HG03064 (cell line): ENCODE measurements around the gene QSER1.
A peak's percentile ranks its signal among the peaks of the same experiment; 100 is the strongest.

Experiments
- ATAC-seq: cut with Tn5 transposase; IDR thresholded peaks from one replicate; pipeline ENCODE4 v1.9.1; 2021; ENCODE audit warnings: low read depth; ENCODE audit not compliant: unreplicated experiment

QSER1 gene

DNA sequence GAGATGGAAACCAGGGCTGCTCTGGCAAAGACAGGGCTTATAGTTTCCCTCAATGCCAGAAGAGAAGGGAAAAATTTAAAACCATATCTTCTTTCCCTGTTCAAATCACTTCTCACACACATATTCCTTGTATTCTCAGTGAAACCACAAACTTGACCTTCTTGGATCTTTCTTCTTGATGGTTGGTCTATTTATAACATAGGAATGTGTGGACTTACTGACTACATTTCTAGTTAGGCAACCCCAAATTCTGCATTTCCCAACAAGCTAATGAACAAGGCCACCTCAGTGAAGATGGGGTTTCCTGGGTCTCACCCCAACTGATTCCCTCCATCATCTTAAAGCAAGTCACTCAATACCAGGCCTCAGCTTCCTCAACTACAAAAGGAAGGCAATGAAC lies 3.8 kb upstream of the QSER1 start:
- no peak for ATAC-seq

DNA sequence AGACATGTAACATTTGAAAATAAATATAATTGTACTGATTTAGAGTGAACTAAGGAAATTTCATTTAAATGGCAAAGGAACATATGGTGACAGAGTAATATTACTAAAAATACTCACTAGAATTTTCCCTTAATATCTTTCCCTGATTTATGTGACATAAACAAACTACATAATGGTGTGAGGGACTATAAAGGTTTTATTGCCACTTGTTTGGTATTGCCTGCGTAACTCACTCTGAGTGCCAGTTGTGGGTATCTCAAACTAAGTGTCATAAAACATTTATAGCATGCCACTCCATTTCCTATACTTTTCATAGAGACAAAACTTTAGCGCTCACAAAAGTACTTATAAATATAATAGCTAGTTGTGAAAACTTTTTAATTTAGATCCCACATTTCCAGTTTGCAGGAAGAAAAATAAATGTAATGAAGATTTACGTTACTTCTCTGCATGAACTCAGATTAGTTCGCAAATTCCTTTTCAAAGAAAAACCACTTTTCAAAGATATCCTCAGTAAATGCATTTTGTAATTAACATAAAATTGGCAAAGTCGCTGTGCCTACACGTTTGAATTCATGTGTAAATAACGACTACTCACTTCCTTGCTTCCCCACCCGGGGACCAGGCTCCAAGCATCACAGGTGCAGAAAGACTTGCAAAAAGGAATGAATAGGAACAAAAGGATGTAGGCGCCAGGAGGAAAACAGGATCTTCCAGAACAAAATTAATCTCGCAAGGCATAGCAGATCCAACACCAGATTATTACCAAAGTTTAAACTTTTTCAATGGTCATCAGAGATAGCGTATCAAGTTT lies 1.6 kb upstream of the QSER1 start:
- ATAC-seq: no peak

DNA sequence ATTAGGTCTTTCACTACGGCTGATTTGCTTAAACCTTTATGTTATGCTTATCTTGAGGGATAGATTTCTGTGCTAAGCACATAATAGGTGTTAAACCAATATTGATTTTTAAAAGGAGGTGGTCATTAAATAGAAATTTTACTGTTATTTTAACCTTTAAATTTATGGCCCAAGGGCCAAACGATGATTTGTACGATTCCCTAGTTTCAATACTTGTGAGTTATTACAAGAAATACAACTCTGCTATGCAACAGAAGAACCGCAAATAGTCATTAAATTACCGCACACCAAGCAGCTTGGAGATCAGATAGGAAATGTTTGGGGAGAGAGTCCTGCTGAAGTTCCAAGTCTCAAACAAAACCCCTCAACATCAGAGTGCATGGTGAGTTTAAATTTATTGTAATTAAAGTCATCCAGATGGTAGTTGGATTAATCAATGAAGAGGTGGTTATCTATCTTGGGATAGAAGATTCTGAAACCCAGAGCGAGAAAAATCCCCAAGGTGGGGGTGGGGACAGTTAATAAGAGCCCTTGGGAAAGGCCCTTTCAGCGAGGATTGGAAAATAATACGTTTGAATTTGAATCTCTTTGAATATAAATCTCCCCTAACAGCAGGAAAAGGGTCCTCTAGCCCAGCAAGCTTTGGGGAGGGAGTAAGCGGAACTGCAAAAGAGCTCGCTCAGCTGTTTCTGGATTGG lies 805 bp upstream of the QSER1 start:
- ATAC-seq: peak; percentile 1

DNA sequence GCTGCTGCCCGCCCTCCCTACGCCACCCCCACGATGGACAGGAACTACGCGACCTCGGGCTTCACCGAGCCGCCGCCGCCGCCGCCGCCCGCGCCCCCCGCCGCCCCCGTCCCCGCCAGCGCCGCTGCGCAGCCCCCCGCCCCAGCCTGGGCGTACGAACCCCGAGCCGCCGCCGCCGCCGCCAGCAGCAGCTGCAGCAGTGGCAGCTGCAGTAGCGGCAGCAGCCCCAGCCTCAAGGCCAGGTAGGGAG lies 407 bp downstream of the QSER1 start:
- no peak for ATAC-seq

DNA sequence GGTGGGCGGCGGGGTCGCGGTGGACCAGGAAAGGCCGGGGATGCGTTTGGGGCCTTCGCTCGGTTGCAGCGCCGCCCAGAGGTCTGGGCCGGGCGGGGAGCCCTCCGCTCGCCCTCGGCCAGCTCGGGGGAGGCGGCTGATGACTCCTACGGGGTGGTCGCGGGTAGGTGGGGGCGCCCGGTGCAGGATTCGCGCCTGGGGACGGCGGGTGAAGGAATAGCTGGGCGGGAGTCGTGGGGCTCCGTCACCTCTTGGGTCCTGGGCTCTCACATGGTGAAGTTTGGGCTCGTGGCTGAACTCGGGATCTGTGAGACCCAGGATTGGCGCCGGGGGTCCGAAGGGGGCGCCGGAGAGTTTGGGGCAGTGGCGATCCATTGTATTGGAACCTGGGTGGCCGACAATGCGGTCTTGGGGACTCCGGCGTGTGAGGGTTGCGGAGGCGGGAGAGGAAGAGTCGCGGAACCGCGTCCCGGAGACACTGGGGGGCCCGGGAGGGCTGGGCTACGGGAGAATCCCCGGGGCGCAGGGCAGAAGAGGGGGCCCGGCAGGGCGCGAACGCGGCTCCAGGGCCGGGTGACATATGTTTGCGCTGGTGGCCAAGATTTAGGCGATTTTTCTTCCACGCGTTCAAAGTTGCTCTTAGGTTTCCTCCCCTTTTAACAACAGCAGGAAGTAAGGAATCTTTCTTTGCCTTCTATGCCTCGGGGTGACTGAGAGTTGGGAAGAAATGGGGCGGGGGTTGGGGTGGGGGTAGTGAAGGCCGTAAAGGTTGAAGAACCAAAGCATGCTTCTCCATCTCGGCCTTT lies 935 bp downstream of the QSER1 start:
- peak; percentile 37 for ATAC-seq

DNA sequence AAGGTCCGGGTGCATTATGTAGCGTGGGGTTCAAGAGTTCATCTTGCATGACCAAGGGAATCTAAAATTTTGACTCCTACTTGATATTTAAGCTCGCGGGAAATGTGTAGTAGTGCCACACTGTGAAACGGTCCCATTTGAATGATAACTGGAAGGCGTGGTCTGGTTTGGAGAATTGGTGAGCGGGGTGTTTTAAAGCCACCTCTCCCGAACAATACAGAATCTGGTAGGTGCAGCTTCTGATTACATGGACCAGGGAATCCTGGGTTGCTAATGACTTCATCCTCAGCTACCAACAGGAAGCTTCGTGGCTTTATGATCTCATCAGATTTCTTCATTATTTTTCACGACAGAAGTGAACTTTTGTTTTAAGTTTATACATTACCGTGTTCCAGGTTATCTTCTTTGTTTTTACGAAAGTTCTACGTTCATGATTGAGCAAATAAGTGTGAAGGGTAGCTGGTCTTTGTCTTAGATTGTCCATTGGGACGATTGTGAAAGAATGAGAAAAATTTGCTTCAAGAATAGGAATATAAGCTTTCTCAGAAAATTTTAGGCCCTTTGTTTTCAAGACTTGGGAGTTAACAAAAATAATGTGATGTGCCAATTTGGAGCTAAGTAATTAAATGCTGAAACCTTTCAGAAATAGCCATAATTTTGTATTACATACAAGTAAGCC lies 1.7 kb downstream of the QSER1 start:
- ATAC-seq: no peak

DNA sequence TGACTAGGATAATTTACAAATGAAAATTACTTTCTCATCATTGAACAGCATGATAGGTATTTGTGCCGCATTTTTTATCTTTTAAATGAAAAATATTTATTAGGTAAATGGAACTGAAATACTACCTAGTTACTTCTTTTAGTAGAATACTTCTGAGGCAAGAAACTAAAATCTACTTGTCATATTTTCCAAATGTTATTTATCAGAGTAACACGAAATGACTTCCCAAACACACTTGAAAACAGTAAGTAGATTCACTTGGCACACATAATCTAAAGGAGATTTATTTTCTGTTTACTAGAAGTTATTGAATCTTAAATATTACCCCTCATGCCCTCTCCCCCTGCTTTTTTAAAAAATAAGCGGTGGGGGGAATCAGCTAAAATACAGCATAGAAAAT lies 2.3 kb downstream of the QSER1 start:
- ATAC-seq: no peak

DNA sequence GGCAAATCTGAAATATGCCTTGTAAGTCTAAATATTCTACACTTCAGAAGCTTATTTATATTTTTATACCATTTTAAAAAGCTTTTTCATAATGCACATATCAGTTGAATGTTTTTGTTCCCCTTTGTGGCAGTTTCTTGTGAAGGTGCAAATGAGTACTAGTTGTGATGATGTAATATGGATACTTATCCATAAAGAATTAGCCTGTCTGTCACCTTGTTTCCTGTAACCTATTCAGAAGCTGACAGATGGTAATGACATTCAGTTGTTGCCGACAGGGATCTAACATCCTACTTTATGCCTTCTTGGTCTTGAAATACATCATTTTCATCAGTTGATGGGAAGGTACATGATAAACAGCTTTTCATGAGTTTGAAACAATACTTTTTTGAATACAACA lies 2.9 kb downstream of the QSER1 start:
- ATAC-seq: no peak

DNA sequence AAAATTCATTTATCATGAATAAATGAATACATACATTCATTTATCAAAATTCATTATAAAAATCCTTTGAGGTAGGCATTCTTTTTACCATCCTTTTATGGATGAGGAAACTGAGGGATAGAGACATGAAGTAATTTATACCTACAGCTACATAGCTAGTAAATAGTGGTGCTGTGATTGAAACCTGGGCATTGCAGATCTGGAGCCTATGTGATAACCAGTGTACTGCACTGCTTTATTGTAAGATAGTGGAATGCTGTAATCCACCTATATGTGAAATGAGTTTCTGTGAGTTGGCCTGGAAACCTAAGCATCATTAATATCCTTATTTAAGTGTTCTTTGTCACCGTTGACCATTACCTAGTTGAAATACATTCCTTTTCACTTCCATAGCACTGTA lies 4.5 kb downstream of the QSER1 start:
- no peak for ATAC-seq

DNA sequence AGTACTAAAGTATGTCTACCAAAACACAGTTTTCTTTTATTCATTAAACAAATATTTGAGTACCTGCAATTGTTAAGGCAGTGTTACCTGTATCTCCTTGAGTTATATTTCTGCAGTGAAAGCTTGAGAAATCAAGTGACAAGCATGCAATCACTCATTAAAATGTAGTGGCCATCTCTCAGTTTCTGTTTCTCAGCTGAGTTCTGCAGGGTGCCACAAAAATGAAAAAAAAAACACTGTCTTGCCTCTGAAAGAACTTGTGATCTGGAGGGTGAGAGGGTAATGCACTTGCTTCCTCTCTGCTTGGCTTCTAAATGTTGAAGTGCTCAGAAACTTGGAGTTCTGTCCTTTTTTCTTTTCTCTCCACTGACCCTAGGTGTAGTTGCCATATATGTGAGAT lies 6.8 kb downstream of the QSER1 start:
- peak; percentile 71 for ATAC-seq

DNA sequence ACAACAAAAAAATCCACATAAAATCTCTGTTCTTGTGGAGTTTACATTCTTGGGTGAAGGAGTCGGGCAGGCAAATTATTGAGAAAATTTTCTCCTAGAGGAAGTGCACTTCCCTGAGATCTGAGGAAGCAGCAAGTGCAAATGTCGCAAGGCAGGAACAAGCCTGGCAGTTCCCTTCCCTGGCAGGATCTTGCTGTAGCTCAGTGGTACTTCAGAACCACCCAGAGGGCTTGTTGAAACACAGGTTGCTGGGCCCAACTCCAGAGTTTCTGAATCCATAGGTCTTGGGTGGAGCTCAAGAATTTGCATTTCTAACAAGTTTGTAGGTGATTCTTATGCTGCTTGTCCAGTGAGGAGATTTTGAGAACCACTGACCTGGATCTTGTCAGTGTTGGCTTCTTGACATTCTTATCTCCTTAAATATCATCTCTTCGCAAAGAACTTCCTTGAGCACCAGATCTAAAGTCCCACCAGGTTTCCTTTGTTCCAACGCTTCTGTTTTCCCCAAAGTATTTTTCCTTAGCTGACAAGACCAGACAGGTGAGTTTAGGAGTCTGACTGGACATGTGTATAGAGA lies 9.6 kb downstream of the QSER1 start:
- ATAC-seq: no peak

DNA sequence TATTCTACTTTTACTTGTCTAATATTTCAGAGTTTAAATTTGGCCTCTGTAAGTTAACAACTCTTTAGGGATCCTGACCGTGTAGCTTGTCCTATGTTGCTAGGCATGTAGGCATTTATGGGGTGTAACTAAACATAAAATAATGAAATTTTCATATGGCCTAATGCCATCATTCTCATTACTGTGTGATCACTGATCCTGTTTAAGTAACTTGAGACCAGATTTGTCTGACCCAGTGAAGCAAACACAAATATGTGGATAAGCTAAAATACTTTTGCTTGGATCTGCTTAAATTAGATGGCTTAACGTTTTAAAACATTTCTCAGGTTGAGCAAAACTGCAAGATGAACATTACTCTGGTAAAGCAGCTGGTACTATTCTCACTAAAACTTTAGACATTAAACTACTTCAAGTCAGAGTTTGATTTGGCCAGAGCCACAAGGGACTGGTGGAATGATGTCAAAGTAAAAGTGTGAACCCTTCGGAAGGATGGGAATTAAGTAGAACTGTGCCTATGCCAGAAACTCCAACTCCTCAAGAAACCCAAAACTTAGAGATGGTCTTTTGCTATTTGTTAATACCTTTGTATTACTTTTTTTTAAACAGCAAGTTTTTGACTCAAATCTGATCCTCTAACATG lies 12.5 kb downstream of the QSER1 start:
- ATAC-seq: no peak

DNA sequence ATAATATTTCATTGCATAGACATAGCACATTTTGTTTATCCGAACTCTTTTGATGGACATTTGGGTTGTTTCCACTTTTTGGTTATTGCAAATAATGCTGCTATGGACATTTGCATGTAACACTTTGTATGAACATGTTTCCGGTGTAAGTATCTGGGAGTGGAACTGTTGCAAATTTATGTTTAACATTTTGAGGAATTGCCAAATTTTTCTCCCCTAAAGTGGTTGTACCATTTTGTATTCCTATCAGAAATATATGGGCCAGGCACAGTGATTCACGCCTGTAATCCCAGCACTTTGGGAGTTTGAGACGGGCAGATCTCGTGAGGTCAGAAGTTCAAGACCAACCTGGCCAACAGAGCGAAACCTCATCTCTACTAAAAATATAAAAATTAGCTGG lies 16.0 kb downstream of the QSER1 start:
- ATAC-seq: no peak

DNA sequence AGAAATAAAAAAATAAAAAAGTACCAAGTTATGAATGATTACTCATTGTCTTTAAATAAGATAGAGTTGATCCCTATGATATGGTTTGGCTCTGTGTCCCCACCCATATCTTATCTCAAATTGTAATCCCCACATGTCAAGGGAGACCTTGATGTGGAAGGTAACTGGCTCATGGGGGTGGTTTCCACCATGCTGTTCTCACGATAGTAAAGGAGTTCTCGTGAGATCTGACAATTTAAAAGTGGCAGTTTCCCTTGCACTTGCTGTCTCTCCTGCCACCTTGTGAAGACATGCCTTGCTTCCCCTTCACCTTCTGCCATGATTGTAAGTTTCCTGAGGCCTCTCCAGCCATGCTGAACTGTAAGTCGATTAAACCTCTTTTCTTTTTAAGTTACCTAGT lies 18.8 kb downstream of the QSER1 start:
- ATAC-seq: no peak

DNA sequence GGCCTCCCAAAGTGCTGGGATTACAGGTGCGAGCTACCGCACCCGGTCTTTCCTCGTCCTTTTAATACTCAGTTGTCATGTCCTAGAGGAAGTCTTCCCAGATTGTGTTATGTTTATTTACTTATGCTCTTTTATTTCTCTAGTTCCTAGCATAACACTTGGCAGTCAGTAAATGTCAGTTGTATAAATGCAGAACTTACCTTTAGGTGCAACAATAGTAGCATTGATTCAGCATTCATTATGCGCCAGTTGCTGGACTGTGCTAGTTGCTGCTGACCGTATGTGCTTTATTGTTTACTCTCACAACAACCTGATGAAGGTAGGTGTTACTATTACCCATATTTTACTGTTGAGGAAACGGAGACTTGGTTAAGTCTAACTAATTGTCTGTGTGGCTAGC lies 20.8 kb downstream of the QSER1 start:
- ATAC-seq: no peak

DNA sequence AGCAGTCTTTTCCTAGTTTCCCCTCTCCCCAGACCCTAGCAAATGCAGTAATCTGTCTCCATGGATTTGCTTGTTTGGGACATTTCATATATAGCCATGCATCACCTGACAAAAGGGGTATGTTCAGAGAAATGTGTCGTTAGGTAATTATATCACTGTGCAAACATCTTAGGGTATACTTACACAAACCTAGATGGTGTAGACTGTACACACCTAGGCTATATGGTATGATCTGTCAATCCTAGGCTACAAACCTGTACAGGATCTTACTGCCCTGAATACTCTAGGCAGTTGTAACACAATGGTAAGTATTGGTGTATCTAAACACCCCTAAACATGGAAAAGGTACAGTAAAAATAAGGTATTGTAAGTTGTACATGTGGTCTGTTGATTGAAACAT lies 23.8 kb downstream of the QSER1 start:
- no peak for ATAC-seq

DNA sequence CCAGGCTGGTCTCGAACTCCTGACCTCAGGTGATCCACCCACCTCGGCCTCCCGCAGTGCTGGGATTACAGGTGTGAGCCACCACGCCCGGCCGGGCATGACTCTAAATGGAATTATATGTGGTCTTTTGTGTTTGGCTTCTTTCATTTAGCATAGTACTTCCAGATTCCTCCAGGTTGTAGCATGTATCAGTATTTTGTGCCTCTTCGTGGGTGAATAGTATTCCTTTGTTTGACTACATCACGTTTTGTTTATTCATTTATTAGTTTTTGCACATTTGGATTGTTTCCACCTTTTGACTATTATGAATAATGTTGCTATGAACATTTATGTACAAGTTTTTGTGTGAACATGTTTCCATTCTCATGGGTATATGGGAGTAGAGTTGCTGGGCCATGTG lies 24.4 kb downstream of the QSER1 start:
- no peak for ATAC-seq

DNA sequence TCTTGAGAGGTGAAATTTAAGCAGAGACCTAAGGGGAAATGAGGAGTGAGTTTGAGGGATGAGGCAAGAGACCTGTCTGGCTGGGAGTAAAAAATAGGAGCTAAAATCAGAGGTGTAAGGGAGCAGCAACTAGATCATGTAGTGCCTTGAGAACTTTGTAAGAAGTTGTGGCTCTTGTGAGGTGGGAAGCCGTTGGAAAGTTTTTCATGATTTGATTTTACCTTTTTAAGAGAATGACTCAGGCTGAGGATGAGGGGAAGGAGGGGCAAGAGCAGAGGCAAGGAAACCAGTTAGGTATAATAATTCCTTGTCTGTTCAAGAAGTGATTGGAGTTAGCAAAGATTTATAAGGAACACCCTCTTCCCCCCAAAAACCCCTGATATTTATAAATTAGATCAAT lies 25.8 kb downstream of the QSER1 start:
- no peak for ATAC-seq

DNA sequence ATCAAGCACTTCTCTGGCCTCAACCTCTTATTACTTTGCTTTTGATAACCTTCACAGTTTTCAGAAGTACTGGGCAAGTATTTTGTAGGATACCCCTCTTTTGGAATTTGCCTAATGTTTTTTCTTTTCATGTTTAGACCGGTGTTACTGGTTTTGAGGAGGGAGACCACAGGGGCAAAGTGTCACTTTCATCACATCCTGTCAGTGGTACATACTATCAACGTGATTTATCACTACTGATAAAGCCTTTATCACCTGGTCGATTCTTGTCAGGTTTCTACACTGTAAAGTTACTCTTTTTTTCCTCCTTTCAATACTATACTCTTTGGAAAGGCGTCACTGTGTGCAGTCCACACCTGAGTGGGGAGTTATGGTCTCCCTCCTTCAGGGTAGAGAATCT lies 26.7 kb downstream of the QSER1 start:
- no peak for ATAC-seq

DNA sequence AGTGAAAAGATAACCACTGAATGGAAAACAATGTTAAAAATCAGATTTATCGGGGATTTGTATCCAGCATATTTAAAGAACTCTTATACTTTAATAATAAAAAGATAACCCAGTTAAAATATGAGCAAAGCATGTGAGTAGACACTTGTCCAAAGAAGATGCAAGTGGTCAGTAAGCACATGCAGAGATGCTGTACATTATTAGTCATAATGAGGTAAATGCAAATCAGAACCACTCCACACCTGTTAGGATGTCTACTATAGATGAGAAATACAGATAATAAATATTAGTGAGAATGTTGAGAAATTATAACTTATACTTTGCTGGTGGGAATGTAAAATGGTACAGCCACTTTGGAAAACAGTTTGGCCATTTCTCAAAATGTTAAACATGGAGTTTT lies 28.0 kb downstream of the QSER1 start:
- no peak for ATAC-seq
